ENCODE data around the gene OR14A16.

Gene OR14A16

GRCh38 chr1:247840818-247841217, 16.9 kb upstream of the OR14A16 start:
- TF ChIP-seq CTCF (IDR thresholded peaks at IDR 0.05; ENCODE audit: extremely low read depth, missing control alignments): no peak

GRCh38 chr1:247833601-247834000, 9.7 kb upstream of the OR14A16 start:
- TF ChIP-seq CTCF (IDR thresholded peaks at IDR 0.05; ENCODE audit: extremely low read depth, missing control alignments): no peak
- no peak for DNase-seq (ENCODE audit: low spot score)

More at GRCh38 chr1:247840818-247841217, 16.9 kb upstream of the OR14A16 start:
- DNase-seq (ENCODE audit: low spot score): no peak

GRCh38 chr1:247829656-247830055, 5.7 kb upstream of the OR14A16 start:
- TF ChIP-seq CTCF (IDR thresholded peaks at IDR 0.05; ENCODE audit: extremely low read depth, missing control alignments): no peak

GRCh38 chr1:247825362-247825761, 1.4 kb upstream of the OR14A16 start:
- no peak for DNase-seq (ENCODE audit: low spot score)
- TF ChIP-seq CTCF (IDR thresholded peaks at IDR 0.05; ENCODE audit: extremely low read depth, missing control alignments): no peak

More at GRCh38 chr1:247829656-247830055, 5.7 kb upstream of the OR14A16 start:
- no peak for DNase-seq (ENCODE audit: low spot score)

- DNase-seq (ENCODE audit: low spot score): no peak
- no peak for TF ChIP-seq CTCF (IDR thresholded peaks at IDR 0.05; ENCODE audit: extremely low read depth, missing control alignments)
Measured at GRCh38 chr1:247822060-247822459, 1.9 kb downstream of the OR14A16 start.

- no peak for TF ChIP-seq CTCF (IDR thresholded peaks at IDR 0.05; ENCODE audit: extremely low read depth, missing control alignments)
- no peak for DNase-seq (ENCODE audit: low spot score)
Measured at GRCh38 chr1:247812637-247813036, 11.3 kb downstream of the OR14A16 start.

- no peak for TF ChIP-seq CTCF (IDR thresholded peaks at IDR 0.05; ENCODE audit: extremely low read depth, missing control alignments)
- no peak for DNase-seq (ENCODE audit: low spot score)
Measured at GRCh38 chr1:247797518-247797917, 26.4 kb downstream of the OR14A16 start.
